Testis (tissue), 3 donors: Measurements from ENCODE around the gene PEX14. TPM values are rescaled to one million over a fixed set of nuclear protein-coding genes. Genes with fewer than 3 reads are reported as not detected.

Experiments
- DNase-seq: peaks from one replicate; pipeline ENCODE4 v3.0.0-alpha.2; 2019
- H3K27ac ChIP-seq, 2 donors: fragments of 200-600 bp; sonication (generic); one replicate each; pipeline ENCODE4 v1.5.1; 2019
- H3K27me3 ChIP-seq: fragments of 200-600 bp; sonication (generic); one replicate; pipeline ENCODE4 v1.5.1; 2019
- H3K36me3 ChIP-seq: fragments of 200-600 bp; sonication (generic); one replicate; pipeline ENCODE4 v1.5.1; 2017; ENCODE audit warnings: low read depth; ENCODE audit errors: missing control alignments
- H3K4me1 ChIP-seq: fragments of 200-600 bp; sonication (generic); one replicate; pipeline ENCODE4 v1.5.1; 2019
- H3K4me3 ChIP-seq, 2 donors: fragments of 200-600 bp; sonication (generic); one replicate each; pipeline ENCODE4 v1.5.1; 2017 to 2019
- H3K9me3 ChIP-seq: fragments of 200-600 bp; sonication (generic); one replicate; pipeline ENCODE4 v1.5.1; 2017
- POLR2A ChIP-seq: fragments of 450-650 bp; IDR thresholded peaks from one replicate; pipeline ENCODE4 v1.6.1; 2017; ENCODE audit warnings: antibody characterized with exemption, mild to moderate bottlenecking, moderate library complexity
- WGBS, 2 donors: methylation state at CpG; one replicate each; pipeline ENCODE4 v1.1.5; 2018; 5-methylcytosine and 5-hydroxymethylcytosine counted together
- intact Hi-C: fragments of 100-400 bp; cut with DNase I; formaldehyde crosslinking; loops from one replicate; pipeline ENCODE4 v1.15.1; 2023; ENCODE audit warnings: low total_unique reads
- polyA plus RNA-seq: library from polyadenylated mRNA; stranded (reverse); fragments of 350-450 nt; fragmentation: Illumina TruSeq; extraction: RNeasy Lipid Tissue Mini Kit (QIAGEN cat#74804); gene quantifications from one replicate; pipeline ENCODE4 v1.2.3, GENCODE V29; 2014; ENCODE audit warnings: low read depth, low replicate concordance; ENCODE audit not compliant: insufficient read depth
- total RNA-seq, 2 donors: library from RNA; depleted of rRNA; stranded (reverse); fragments of >200 nt; gene quantifications; one replicate each; pipeline ENCODE4 v1.2.3, GENCODE V29; 2016
- TF ChIP-seq, protein P1 (sequence below), 3 experiments: fragments of 450-650 bp in 2 of 3; fragments of 200-600 bp in 1 of 3; sonication (generic) in 1 of 3; IDR thresholded peaks; one replicate each; pipeline ENCODE4 v1.5.1; 2016 to 2019; ENCODE audit warnings: antibody characterized with exemption in 3 of 3, mild to moderate bottlenecking in 2 of 3, moderate library complexity in 1 of 3

Gene PEX14
- total and polyA plus RNA-seq, 3 donors from 2014 or later = 28.6 to 39.8 (median 30.3) TPM

DNA sequence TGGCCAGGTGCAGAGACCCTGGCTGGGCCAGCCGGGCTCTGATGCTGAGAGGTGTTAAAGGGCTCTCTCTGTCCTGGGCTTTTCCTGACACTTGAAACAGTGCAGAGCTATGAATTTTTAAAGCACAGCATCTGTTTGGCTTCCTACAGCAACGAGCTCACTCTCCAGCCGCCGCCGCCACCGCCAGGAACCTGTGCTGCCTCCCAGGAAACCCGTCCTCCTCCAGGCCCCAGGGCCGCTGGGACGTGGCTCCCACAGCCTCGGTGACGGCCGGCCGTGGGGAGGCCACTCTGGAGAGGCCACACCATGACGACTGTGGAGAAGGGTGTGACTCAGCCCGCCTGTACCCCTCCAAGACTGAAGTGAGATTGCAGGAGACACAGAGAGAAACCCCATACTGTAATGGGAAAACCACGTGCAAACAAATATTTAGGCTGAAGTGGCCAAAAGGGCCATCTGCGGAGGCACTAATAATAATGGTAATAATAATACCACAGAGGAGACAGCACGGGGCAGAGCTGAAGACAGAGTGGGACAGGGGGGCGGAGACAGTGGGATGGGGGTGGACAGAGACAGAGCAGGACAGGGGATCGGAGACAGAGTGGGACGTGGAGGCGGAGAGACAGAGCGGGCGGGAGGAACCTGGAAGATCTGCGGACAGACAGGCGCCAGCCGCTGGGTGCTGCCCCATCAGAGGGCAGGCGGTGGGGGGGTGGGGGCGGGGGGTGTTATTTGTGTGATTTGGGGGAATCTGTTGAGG, 182.5 kb downstream of the PEX14 start:
- no peaks in the 10 kb centered on the region for H3K4me1 ChIP-seq
- no peak for DNase-seq
- 66 to 78% methylated on average over 19 to 29 of the region's 29 CpGs for WGBS, 2 donors
- no peak for TF ChIP-seq POLR2A
- TF ChIP-seq, protein P1, sequence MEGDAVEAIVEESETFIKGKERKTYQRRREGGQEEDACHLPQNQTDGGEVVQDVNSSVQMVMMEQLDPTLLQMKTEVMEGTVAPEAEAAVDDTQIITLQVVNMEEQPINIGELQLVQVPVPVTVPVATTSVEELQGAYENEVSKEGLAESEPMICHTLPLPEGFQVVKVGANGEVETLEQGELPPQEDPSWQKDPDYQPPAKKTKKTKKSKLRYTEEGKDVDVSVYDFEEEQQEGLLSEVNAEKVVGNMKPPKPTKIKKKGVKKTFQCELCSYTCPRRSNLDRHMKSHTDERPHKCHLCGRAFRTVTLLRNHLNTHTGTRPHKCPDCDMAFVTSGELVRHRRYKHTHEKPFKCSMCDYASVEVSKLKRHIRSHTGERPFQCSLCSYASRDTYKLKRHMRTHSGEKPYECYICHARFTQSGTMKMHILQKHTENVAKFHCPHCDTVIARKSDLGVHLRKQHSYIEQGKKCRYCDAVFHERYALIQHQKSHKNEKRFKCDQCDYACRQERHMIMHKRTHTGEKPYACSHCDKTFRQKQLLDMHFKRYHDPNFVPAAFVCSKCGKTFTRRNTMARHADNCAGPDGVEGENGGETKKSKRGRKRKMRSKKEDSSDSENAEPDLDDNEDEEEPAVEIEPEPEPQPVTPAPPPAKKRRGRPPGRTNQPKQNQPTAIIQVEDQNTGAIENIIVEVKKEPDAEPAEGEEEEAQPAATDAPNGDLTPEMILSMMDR (IDR thresholded peaks at IDR 0.05) = no peak
- H3K36me3 ChIP-seq = no peaks in the 10 kb centered on the region
- no peak overlapping the region for H3K27ac ChIP-seq
- no peaks in the 10 kb centered on the region for H3K9me3 ChIP-seq
- intact Hi-C loops = no loop called here
- no peaks in the 10 kb centered on the region for H3K27me3 ChIP-seq
- H3K4me3 ChIP-seq = no peak overlapping the region

DNA sequence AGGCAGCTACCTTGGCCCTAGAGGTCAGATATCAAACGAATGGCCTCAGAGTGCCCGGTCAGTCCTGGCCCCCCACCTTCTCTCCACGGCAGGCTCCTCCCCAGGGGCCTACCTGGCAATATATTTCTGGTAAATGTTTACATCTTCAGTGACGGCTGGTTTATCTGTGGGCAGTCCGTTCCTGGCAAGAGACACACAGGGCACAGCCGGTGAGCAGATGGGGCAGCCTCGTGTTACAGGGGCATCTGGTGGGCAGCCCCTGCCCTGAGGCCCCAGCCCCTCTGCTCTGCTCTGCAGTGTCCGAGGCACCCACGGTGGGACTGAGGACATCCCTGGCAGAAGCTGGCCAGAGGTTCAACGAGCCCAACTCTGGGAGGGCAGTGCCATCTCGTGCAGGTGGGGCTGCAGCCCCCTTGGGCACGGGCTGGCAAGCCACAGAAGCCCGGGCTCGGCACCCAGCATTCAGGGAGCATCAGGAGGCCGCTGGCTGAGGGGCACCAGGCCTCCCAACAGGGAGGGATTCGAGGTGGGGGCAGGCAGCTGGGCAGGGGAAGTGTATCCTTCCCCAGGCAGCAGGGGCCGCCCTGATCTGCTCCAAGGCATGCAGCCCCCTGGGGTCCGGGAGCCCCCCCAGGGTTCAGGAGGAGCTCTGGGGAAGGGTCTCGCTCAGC, 183.8 kb downstream of the PEX14 start:
- H3K9me3 ChIP-seq = no peaks in the 10 kb centered on the region
- TF ChIP-seq, protein P1 (IDR thresholded peaks at IDR 0.05) = no peak
- TF ChIP-seq POLR2A = no peak
- no peaks in the 10 kb centered on the region for H3K27me3 ChIP-seq
- WGBS, 2 donors = 79 to 80% methylated on average over 10 to 18 of the region's 19 CpGs
- H3K36me3 ChIP-seq = no peaks in the 10 kb centered on the region
- intact Hi-C loops = no loop called here
- no peak overlapping the region for H3K4me3 ChIP-seq
- H3K27ac ChIP-seq = no peak overlapping the region
- no peak for DNase-seq
- H3K4me1 ChIP-seq = peaks cover 6% of the 10 kb centered on the region

DNA sequence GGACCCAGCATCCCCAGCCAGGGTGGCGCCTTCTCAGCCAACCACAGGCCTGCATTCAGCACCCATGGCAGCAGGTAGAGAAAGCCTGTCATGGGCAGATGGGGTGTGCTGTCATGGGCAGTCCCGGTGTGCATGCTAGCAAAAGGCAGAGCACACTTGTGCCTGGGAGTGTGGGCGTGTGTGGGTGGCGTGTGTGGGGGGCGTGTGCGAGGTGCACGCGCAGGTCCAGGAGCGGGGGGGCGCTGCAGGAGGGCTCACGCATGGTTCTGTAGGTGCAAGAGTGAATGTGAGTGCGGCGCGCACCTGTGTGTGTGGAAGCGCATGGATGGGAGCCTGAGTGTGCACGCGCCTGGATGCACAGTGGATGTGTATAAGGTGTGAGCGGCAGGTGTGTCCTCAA, 184.5 kb downstream of the PEX14 start:
- TF ChIP-seq POLR2A = no peak
- TF ChIP-seq, protein P1 (IDR thresholded peaks at IDR 0.05) = no peak
- whole genome bisulfite sequencing, 2 donors = 89 to 93% methylated on average over 15 to 18 of the region's 18 CpGs
- DNase-seq = no peak
- H3K36me3 ChIP-seq = no peaks in the 10 kb centered on the region
- H3K27ac ChIP-seq = no peak overlapping the region
- peaks cover 13% of the 10 kb centered on the region for H3K4me1 ChIP-seq
- no peaks in the 10 kb centered on the region for H3K27me3 ChIP-seq
- H3K4me3 ChIP-seq = no peak overlapping the region
- H3K9me3 ChIP-seq = no peaks in the 10 kb centered on the region
- intact Hi-C loops = no loop called here

DNA sequence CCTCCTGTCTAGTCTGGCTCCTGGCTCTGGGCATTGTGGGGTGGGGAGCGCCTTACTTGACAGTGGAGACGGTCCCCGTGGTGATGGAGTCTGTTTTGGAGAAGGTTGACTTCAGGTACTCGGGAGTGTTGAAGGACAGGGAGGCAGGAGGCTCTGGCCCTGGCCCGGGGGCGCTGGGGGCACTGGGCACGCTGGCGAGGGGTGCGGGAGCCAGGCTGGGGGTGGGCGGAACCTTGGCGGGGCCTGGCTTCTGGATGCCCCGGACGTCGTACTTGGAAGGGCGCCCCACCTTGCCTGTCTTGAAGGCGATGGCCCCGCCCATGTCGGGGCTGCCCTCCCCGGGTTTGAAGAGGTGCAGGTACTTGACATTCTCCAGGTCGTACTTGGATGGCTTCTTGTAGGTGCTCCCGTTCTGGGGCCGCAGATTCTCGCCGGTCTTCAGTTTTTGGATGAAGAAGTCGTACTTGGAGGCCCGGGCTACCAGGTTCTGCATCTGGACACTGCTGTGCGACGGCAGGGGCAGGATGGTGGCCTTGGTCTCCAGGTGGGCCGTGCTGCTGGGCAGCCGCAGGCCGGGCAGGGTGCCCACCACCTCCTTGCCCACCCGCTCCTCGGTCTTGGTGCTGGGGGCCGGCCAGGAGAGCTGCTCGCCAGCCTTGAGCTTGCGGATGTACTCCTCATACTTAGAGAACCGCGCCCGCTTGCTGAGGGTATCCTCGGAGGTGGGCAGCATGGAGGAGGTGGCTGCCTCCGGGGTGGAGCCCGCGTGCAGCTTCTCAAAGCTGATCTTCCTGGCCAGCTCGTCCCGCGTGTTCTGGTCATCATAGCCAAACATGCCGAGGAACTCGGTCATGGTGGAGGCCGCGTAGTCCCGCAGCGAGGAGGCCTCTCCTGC, 185.1 kb downstream of the PEX14 start:
- DNase-seq = no peak
- H3K36me3 ChIP-seq = no peaks in the 10 kb centered on the region
- H3K4me3 ChIP-seq = no peak overlapping the region
- H3K27ac ChIP-seq = no peak overlapping the region
- intact Hi-C loops = no loop called here
- no peaks in the 10 kb centered on the region for H3K27me3 ChIP-seq
- TF ChIP-seq POLR2A = no peak
- TF ChIP-seq, protein P1 (IDR thresholded peaks at IDR 0.05) = no peak
- H3K9me3 ChIP-seq = no peaks in the 10 kb centered on the region
- 93 to 96% methylated on average over 19 to 52 of the region's 52 CpGs for WGBS, 2 donors
- H3K4me1 ChIP-seq = peaks cover 16% of the 10 kb centered on the region
